ENCODE measurements around the gene RBCK1. TPM values are rescaled to one million over a fixed set of nuclear protein-coding genes. Genes with fewer than 3 reads are reported as not detected.

Gene RBCK1
- total and polyA plus RNA-seq, 9 donors: 53.5 to 86.9 (median 76.6) TPM

- no peak for TF ChIP-seq POLR2A (IDR thresholded peaks at IDR 0.05)
- TF ChIP-seq, protein P1, sequence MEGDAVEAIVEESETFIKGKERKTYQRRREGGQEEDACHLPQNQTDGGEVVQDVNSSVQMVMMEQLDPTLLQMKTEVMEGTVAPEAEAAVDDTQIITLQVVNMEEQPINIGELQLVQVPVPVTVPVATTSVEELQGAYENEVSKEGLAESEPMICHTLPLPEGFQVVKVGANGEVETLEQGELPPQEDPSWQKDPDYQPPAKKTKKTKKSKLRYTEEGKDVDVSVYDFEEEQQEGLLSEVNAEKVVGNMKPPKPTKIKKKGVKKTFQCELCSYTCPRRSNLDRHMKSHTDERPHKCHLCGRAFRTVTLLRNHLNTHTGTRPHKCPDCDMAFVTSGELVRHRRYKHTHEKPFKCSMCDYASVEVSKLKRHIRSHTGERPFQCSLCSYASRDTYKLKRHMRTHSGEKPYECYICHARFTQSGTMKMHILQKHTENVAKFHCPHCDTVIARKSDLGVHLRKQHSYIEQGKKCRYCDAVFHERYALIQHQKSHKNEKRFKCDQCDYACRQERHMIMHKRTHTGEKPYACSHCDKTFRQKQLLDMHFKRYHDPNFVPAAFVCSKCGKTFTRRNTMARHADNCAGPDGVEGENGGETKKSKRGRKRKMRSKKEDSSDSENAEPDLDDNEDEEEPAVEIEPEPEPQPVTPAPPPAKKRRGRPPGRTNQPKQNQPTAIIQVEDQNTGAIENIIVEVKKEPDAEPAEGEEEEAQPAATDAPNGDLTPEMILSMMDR (IDR thresholded peaks at IDR 0.05): no peak
- no peak for TF ChIP-seq EP300 (IDR thresholded peaks at IDR 0.05)
- Histone ChIP-seq H3K4me1 (ENCODE audit: insufficient read depth) (peaks cover 10% of the 10 kb centered on the region), H3K9me3 (no peaks in the 10 kb centered on the region), H3K36me3 (no peaks in the 10 kb centered on the region), H3K4me3 (no peak overlapping the region), H3K27me3 (no peaks in the 10 kb centered on the region), H3K27ac (no peak overlapping the region)
- no peak for DNase-seq
- WGBS, 3 donors: 91 to 96% (median 95%) methylated on average over 8 of the region's 8 CpGs
- intact Hi-C loops (cut with DNase I): no loop called here
Observed at GRCh38 chr20:421685-422250, 13.7 kb downstream of the RBCK1 start.

DNA sequence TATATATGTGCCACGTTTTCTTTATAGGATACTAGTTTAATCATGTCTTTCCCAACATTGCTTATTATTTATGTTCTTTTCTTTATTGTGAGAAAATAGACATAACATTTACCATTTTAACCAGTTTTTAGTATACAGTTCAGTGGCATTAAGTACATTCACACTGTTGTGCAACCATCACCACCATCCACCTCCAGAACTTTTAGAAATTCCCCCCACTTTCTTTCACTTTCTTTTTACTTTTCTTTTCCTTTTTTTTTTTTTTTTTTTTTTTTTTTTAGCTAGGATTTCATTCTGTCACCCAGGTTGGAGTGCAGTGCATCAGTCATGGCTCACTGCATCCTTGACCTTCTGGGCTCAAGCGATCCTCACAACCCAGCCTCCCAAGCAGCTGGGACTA is 18.5 kb downstream of the RBCK1 start:
- WGBS, 3 donors: 87 to 93% (median 90%) methylated on average over 2 of the region's 2 CpGs
- no peaks in the 10 kb centered on the region for H3K36me3 ChIP-seq
- no peaks in the 10 kb centered on the region for H3K9me3 ChIP-seq
- TF ChIP-seq EP300 (IDR thresholded peaks at IDR 0.05) (no peak), POLR2A (IDR thresholded peaks at IDR 0.05) (no peak)
- TF ChIP-seq, protein P1 (IDR thresholded peaks at IDR 0.05): no peak
- H3K4me1 ChIP-seq (ENCODE audit: insufficient read depth): no peaks in the 10 kb centered on the region
- intact Hi-C loops (cut with DNase I): no loop called here
- no peak for DNase-seq
- H3K27me3 ChIP-seq: no peaks in the 10 kb centered on the region
- H3K4me3 ChIP-seq: no peak overlapping the region
- H3K27ac ChIP-seq: no peak overlapping the region

GRCh38 chr20:427401-427800 is 19.3 kb downstream of the RBCK1 start:
- intact Hi-C loops (cut with DNase I): no loop called here
- Histone ChIP-seq H3K36me3 (no peaks in the 10 kb centered on the region), H3K4me3 (no peak overlapping the region), H3K27me3 (no peaks in the 10 kb centered on the region), H3K9me3 (no peaks in the 10 kb centered on the region), H3K27ac (no peak overlapping the region), H3K4me1 (ENCODE audit: insufficient read depth) (no peaks in the 10 kb centered on the region)
- no peak for DNase-seq
- TF ChIP-seq, protein P1 (IDR thresholded peaks at IDR 0.05): no peak
- TF ChIP-seq EP300 (IDR thresholded peaks at IDR 0.05) (no peak), POLR2A (IDR thresholded peaks at IDR 0.05) (no peak)
- WGBS, 3 donors: 81 to 94% (median 88%) methylated on average over 3 to 4 of the region's 4 CpGs

- 90 to 94% (median 91%) methylated on average over 14 of the region's 14 CpGs for WGBS, 3 donors
- no peaks in the 10 kb centered on the region for H3K4me1 ChIP-seq (ENCODE audit: insufficient read depth)
- H3K9me3 ChIP-seq: no peaks in the 10 kb centered on the region
- no peak for DNase-seq
- no peak for TF ChIP-seq POLR2A (IDR thresholded peaks at IDR 0.05)
- TF ChIP-seq, protein P1 (IDR thresholded peaks at IDR 0.05): no peak
- no peak for TF ChIP-seq EP300 (IDR thresholded peaks at IDR 0.05)
- no peaks in the 10 kb centered on the region for H3K36me3 ChIP-seq
- H3K27me3 ChIP-seq: no peaks in the 10 kb centered on the region
- no peak overlapping the region for H3K27ac ChIP-seq
- intact Hi-C loops (cut with DNase I): no loop called here
- no peak overlapping the region for H3K4me3 ChIP-seq
Observed at GRCh38 chr20:427849-428657, 20.0 kb downstream of the RBCK1 start.

All from ovary (tissue), 9 donors.